Stimulated activated CD8-positive, alpha-beta memory T cell treated with anti-CD3 and anti-CD28 coated beads, Interleukin-4, amount 100 ng/mL, for 4 hours (primary cell): ENCODE data around the gene CTTN.

Experiments used
- DNase-seq, 2 donors: peaks; one replicate each; pipeline ENCODE4 v3.0.0-alpha.2; 2020; ENCODE audit warnings: low read depth in 2 of 2, low spot score in 1 of 2

CTTN gene

GRCh38 chr11:70473873-70474690 lies 75.8 kb downstream of the CTTN start:
- DNase-seq: no peak

DNA sequence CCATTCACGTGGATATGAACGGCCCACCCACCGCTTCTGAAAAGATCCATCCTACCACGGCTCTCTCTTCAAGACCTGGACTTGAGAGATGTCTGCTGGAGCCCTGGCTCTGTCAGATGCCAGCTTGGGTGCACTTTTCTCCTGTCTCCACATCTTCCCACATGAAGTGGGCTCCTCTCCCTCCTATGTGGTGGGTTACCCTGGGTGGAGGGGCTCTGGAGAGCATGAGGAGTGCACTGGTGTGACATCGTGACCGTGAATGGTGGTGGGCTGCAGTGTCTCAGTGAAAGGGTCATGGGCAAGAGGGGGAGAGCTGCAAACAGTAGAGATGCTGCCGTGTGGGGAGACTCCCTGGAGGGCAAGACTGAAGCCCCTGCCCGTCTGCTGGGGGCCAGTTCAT lies 76.4 kb downstream of the CTTN start:
- no peak for DNase-seq

GRCh38 chr11:70476669-70477068 lies 78.3 kb downstream of the CTTN start:
- DNase-seq: no peak

DNA sequence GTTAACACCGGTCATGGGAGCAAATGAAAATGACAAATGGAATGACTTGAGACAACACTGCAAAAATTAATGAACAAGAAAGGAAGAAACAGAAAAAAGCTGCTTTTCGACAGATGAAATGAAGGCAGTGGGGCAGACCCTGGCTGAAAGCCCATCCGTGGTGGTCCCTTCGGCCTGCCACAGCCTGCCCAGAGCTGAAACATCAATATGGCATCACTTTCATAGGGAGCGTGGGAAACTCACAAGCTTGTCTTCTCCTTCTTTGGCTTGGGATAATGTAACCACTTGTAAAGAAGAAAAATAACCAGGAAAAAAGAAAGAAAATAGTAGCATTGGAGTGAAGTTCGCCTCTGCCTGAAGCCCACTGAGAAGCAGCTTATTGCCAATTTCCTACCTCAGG lies 78.8 kb downstream of the CTTN start:
- DNase-seq: no peak

DNA sequence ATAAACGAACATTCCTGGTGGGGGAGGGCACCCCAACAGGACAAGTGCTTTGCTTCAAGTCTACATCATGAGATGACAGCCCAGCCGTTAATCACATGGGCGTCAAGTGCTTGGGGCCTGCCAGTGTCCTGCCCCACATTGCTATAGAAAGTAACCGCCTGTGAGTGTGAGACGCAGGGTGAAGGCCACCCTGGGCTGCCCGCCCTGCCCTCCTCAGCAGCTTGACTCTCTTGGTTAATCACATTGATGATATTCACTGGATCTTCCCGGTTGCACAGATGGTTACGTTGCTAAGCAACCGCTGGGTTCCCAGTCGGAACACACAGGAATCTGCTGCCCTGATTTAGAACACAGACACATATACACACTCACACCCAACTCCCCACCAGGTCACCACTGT lies 79.3 kb downstream of the CTTN start:
- DNase-seq: no peak

- DNase-seq: no peak
Measured at GRCh38 chr11:70478166-70478890, 80.0 kb downstream of the CTTN start.

DNA sequence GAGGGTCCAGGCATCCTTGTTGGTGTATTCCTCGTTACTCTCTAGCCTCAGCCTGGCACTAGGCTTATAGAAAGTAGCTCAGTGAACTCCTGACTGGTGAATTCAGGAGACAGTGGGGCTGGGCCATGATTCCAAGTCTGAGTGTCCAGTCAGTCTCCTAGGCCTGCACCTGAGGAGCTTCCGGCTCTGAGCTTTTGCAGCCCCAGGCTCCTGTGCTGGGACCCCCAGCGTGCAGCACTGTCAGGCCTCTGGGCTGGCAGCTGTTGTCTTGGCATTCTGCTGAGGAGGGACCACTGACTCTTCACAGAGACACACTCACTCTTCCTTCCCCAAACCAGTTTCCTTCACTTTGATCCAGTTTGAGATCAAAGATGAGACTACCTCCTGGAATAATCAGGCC lies 82.4 kb downstream of the CTTN start:
- DNase-seq: no peak

DNA sequence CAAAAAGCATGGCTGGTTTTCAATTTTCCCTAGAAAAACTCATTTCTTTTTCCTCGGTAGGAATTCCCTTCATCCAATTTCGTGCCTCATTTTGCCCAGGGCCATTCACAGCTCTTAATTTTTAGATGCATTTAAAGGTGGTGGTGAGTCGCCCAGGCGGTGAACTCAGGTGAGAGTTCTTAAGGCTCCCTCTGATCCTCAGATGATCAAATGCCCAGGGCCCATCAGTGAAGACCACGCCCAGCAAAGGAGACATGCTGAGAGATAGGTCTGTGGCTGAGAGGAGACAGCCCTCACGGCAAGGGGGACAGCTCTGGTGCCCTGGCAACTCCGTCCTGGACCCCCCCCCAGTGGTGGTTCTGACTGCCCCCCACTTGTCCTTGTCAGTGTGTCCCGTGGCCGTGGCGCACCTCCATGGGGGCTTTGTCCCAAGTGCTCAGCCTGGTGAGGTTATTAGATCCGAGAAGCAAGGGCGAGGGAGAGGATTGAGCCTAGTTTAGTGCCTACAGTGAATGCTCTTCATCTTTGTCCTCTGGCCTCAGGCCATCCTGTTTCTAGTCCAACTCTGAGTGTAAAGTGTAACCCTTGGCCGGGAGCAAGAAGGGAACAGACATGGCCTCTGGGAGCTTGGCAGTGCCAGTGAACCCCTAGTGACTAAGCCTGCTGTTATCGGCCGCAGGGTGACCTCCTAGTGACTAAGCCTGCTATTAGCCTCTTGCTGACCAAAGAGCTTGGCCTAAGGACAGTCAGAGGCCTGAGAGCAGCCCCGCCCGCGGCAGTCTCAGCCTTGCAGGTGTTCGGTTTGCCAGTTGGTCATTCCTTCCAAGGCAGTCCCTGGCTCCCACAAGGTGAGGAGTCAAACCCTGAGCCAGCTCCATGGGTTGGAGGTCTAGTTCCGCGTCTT lies 83.5 kb downstream of the CTTN start:
- no peak for DNase-seq

DNA sequence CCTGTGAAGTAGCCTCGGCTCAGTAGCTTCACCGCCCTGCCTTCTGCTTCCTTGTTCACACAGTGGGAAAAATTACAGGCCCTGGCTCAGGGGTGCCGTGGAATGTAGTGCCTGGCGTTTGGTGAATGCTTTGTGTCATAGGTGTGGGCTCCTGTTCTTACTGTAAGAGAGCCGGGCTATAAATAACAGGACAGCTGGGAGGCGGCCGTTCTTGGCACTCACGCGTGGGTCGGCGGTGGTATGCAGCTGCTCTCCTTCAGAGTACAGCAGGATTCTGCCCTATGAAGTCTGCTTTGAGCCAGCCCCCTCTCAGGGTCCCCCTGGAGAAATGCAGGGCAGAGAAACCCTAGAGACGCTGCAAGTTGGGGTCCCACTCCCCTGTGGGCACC lies 84.2 kb downstream of the CTTN start:
- no peak for DNase-seq

DNA sequence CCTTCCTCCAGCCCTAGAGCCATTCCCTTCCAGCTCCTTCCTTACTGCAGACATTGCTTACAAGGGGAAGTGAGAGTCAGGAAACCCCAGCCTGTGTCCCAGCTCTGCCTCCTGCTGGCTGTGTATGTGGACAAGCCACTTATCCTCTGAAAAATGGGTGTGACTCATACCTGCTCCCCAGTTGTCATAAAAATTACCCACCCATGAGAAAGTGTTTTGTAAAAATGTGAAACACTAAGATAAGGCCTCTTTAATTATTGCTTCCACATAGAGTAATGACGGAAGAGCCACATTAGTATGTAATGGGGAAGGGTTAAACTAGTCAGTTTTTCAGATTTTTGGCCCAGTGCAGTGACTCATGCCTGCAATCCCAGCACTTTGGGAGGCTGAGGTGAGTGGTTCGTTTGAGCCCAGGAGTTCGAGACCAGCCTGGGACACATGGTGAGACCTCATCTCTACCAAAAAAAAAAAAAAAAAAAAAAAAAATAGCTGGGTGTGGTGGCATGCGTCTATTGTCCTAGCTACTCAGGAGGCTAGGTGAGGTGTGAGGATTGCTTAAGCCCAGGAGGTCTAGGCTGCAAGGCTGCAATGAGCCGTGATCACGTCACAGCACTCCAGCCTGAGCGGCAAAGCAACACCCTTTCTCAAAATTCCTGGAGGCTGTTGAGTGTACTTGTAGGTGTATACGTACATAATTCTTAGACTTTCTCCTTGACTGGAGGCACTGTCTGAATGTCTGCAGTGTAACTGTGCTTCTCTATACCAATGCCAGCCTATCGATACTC lies 84.9 kb downstream of the CTTN start:
- no peak for DNase-seq

GRCh38 chr11:70483917-70484316 lies 85.6 kb downstream of the CTTN start:
- no peak for DNase-seq

DNA sequence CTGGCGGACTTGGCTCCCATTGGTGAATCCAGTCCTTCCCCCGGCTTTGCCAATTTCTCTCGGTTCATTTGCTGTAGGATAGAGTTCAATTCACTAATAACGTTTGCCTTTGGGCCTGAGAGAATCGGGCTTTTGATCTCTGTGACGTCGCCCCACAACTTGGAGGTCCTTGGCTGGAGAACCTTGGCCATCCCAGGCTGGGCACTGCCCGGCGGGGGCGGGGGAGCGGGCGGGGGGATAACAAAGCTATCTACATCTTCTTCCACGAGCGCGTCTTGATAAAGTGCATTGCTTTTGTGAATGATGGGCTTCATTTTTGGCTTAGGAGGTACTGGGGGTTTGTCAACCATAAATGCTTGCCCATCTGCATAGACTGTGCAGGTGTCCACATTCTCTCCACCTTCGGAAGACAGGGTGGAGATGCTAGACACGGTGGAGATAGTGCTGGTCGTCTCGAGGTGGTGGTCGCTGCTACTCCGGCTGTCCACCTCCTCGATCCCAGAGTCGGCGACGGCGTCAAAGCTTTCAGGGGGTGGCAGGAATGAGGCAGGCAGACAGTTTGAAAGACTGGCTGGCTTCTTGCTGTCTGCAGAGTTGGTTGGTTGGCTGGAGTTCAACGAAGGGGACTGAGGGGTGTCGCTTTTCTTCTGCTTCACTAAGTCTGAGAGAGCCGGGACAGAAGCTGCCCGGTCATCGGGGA lies 87.1 kb downstream of the CTTN start:
- no peak for DNase-seq

- no peak for DNase-seq
Measured at GRCh38 chr11:70486026-70486415, 87.7 kb downstream of the CTTN start.
